NCI-H146 (cell line): Measurements from ENCODE around the gene TTLL8.
"Not testable (repeated sequence)": the region's sequence is repeated elsewhere in the genome, so short reads cannot be mapped to it uniquely, and the experiment has no call there.

Experiments used
- DNase-seq: peaks from one replicate; lab custom pipeline; 2025; lab: John Stamatoyannopoulos, UW

The TTLL8 gene

GRCh38 chr22:50058061-50058905 is at the start of gene TTLL8:
Gene TTLL8, minus strand, starts transcription at chr22:50058298.
- DNase-seq, result no peak

GRCh38 chr22:50107529-50107928 is 49.4 kb upstream of the TTLL8 start:
- DNase-seq, result no peak

- DNase-seq, result no peak
These were observed 47.4 kb upstream of the TTLL8 start for GRCh38 chr22:50105208-50106100.

- no peak for DNase-seq
These were observed 46.0 kb upstream of the TTLL8 start for GRCh38 chr22:50104141-50104544.

GRCh38 chr22:50102946-50103345 is 44.8 kb upstream of the TTLL8 start:
- peak; percentile 11 for DNase-seq

GRCh38 chr22:50101870-50102565 is 43.9 kb upstream of the TTLL8 start:
- no peak for DNase-seq

- no peak for DNase-seq
These were observed 40.0 kb upstream of the TTLL8 start for GRCh38 chr22:50098052-50098451.

GRCh38 chr22:50092342-50092741 is 34.2 kb upstream of the TTLL8 start:
- DNase-seq, result no peak

- DNase-seq, result no peak
These were observed 33.1 kb upstream of the TTLL8 start for GRCh38 chr22:50091092-50091768.

GRCh38 chr22:50090412-50090714 is 32.3 kb upstream of the TTLL8 start:
- DNase-seq, result no peak

GRCh38 chr22:50089682-50090411 is 31.7 kb upstream of the TTLL8 start, which contains the start of gene MOV10L1:
Gene MOV10L1, plus strand, starts transcription at chr22:50090006. Its CDS starts 83 bp downstream, at chr22:50090089.
- no peak for DNase-seq

- no peak for DNase-seq
These were observed 31.1 kb upstream of the TTLL8 start for GRCh38 chr22:50089231-50089630.

GRCh38 chr22:50088096-50088495 is 30.0 kb upstream of the TTLL8 start:
- no peak for DNase-seq

GRCh38 chr22:50087646-50088045 is 29.5 kb upstream of the TTLL8 start:
- DNase-seq, result no peak

- DNase-seq, result not testable (repeated sequence)
These were observed 28.9 kb upstream of the TTLL8 start for GRCh38 chr22:50086975-50087374.

- no peak for DNase-seq
These were observed 28.4 kb upstream of the TTLL8 start for GRCh38 chr22:50086526-50086925.

- no peak for DNase-seq
These were observed 27.3 kb upstream of the TTLL8 start, which contains the start of gene MLC1 for GRCh38 chr22:50085211-50085972. Gene MLC1, minus strand, starts transcription at chr22:50085426. Its CDS starts 524 bp downstream, at chr22:50084902.

GRCh38 chr22:50084614-50085021 is 26.5 kb upstream of the TTLL8 start:
- DNase-seq, result no peak

GRCh38 chr22:50084080-50084477 is 26.0 kb upstream of the TTLL8 start:
- DNase-seq, result no peak

GRCh38 chr22:50083462-50084079 is 25.5 kb upstream of the TTLL8 start:
- DNase-seq, result no peak
